MV-4-11 (cell line): ENCODE measurements around the gene CACNA1C.

Source experiments
- DNase-seq: peaks from one replicate; lab custom pipeline; 2025; lab: John Stamatoyannopoulos, UW

The CACNA1C gene

DNA sequence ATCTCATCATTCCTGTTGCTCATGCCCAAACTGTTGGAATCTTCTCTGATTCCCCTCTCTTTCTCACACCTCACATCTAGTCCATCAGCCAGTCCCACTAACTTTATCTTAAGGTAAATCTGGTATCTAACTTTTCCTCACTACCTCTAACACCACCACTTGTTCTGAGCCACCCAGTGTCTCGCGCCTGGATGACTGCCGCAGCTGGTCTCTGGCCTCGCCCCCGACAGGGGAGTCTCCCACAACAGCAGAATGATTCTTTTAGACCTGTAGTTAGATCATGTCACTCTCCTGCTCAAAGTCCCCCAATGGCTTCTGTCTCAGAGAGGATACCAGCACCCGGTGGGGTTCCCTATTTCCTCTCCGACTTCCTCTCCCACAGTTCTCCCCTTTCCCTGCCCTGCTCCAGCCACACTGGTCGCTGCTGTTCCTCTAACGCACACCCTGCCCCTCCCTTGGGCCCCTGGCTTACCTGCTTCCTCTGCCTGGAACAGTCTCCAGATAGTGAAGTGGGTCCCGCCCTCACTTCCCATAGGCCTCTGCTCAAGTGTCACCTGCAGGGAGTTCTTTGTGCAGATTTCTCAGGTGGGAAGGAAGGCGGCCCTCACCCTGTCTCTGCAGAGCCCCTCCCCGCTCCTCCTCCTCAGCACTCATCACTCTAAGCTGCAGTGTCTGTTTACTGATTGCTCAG is 403.5 kb downstream of the CACNA1C start:
- no peak for DNase-seq

DNA sequence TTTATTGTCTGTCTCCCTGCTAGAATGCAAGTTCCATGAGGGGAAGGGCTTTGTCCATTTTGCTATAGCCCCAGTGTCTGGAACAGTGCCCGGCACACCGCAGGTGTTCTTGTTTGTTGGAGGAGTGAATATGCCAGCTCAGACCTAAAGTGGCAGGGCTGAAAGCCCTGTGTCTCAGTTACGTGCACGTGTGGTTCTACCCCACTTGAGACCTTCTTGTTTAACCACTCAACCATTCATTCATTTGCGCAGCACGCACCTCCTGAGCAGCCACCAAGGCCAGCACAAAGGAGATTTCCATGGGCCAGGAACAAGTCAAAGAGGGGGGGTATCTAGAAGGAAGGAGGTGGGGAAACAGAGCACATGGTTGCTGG is 404.0 kb downstream of the CACNA1C start:
- no peak for DNase-seq

DNA sequence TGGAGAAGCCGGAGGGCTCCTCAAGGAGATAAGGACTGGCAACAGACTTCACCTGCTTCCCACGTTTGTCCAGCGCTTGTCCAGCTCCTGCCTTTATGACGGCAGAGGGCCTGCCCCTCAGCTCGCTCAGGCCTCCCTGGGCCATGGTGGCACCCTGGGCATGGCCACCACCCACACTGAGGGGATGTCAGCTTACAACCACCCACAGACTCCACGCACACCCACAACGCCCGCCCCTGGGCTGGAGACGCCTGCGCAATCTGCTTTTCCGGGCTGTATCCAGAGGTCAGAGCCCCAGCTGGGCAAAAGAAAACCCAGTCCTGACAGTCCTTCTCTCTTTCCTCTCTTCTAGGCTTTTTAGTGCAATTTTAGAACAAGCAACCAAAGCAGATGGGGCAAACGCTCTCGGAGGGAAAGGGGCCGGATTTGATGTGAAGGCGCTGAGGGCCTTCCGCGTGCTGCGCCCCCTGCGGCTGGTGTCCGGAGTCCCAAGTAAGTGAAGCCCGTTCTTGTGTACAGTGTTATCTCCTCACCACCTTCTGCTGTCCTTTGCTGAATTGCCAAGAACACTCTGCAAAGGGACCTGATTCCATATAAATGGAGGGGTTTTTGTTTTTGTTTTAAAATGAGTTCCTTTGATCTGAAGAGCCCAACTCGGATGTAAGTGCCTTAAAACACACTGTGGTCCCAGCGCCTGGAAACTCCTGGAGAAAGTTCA is 404.6 kb downstream of the CACNA1C start:
- no peak for DNase-seq

DNA sequence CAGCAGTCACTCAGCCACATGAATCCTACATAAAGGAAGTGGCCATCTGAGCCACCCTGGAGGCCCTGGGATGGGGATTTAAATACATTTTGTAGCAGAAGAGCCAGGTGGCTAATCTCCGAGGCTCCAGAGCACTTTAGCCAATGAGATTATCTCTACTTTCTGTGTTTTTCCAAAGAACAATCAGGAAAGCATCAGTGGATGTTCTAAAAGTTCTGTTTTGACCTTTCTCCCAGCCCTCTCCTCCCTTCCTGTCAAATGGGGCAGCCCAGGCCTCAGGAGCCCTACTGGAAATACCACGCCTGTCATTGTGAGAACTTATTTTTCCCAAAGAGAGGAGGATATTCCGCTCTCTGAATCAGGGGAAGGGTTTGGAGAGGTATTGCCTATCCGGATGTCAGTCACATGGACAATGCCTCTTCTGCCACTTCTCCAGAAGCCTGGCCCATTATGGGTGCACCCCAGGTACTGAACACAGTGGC is 405.2 kb downstream of the CACNA1C start:
- no peak for DNase-seq

DNA sequence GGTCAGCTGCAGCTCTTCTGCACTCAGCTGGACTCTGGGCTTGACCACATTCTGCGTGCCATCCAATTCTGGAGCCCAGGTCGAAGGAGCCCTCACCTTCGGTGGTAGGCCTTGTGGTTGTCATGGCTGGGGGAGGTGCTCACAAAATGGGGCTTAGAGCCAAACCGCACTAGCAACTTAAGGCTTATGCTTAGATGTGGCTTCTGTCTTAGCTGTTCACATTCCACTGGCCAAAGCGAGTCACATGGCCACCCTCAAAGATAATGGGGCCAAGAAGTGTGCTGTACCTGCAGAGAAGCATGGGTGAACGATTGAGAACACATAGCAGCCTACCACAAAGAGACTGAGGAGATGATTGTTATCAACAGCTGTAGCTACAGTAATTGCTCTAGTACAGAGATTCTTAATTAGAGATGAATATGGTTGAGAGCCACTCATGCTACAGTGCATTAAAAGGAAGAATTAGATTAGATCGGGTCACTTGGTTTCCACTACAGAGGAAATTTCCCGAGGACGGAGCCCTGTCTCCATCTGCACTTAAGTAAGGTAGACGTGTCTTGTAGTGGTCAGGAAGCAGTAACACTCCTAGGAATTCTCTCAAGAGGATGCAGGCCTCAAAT is 407.4 kb downstream of the CACNA1C start:
- DNase-seq: no peak

DNA sequence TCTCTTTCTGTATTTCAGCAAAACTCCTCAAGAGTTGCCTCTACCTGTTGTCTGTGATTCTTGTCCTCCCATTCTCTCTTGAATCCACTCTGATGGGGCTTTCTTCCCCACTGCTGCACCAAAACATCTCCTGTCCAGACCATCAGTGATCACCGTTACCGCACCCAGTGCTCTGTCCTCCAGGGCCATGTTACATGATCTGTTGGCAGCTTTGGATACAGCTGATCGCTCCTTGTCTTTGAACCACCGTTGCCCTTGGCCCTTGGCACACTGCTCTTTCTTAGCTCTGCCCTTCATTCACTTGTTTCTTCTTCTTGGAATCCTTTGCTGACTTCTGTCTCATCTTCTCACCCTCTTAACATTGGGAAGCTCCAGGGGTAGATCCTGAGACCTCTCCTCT is 408.3 kb downstream of the CACNA1C start:
- no peak for DNase-seq

DNA sequence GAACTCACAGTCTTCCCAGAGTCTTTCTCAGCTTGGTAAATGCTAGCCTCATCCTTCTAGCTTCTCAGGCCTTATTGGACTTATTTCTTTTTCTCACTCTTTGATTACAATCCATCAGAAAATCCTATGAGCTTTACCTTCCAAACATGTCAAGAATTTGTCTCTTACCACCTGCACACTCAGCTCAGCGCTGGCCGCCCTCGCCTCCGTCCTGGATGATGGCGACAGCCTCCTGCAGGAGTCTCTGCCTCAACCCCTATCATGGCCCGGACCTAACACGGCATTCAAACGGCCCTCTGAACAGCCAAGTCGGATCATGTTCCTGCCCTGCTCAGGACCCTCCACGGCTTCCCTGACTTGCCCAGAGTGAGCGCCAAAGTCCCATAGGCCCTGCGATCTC is 408.9 kb downstream of the CACNA1C start:
- no peak for DNase-seq

DNA sequence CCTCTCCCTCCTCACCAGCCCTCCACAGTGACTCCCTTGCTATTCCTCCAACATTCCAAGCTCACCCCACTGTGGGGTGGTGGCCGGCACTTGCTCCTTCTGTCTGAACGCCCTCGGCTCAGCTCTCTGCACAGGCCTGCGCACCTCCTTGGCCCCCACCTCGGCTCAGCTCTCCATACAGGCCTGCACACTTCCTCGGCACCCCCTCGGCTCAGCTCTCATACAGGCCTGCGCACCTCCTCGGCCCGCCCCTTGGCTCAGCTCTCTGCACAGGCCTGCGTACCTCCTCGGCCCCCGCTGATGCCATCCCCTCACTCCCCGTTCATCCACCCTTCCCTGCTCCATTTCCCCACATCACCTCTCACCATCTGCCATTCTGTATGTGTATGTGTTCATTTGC is 409.3 kb downstream of the CACNA1C start:
- no peak for DNase-seq

DNA sequence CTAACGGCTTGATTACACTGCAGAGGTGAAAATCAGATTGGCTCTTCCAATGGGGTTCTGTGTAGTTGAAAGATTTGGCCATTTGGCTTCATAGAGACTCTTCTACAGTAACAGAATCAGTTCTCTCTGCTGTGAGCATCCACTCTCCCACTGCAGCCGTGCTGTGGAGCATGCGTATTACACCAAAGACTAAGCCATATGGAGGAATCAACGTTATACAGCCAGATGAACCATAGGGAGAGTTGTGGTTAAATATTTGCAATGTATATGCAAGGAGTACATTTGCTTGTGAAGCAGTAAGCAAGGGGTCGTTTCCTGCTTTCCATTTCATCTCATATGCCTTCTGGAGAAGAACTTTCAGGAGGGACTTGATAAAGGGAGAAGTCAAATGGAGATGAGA is 410.9 kb downstream of the CACNA1C start:
- DNase-seq: no peak

DNA sequence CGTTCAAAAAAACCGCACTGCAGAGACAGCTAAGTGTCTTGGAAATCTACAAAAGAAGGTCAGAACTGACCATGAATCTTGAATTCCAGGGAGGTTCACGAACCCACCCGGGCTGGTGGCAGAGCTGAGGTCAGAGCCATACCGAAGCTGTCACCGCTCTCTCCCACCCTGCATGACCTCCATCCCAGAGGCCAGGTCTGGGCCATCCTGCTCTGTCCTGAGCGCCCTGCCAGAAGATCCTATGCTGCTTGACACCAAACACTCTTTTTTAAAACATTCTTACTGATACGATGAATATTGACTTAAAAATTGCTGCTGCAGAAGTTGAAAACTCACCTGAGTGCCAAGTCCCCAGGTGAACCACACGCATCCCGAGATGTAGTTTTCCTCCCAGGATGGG is 412.9 kb downstream of the CACNA1C start:
- DNase-seq: no peak

DNA sequence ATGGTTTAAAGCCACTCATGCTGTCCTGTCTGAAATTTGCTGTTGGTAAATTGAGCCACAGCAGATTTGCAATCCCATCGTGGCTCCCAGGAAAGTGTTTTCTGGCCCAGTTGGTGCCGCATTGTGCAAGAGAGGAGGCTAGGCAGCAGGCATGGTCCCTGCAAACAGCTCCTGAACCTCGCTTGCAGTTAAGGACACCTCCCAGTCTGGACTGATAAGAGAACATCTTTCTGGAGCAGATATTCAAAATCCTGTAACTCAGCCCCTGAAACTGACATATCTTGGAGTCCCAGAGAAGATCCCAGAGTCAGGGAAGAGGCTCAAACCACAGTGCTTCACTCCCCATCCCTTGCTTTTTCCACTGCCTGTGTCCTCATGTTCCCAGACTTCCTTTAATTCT is 413.4 kb downstream of the CACNA1C start:
- no peak for DNase-seq

DNA sequence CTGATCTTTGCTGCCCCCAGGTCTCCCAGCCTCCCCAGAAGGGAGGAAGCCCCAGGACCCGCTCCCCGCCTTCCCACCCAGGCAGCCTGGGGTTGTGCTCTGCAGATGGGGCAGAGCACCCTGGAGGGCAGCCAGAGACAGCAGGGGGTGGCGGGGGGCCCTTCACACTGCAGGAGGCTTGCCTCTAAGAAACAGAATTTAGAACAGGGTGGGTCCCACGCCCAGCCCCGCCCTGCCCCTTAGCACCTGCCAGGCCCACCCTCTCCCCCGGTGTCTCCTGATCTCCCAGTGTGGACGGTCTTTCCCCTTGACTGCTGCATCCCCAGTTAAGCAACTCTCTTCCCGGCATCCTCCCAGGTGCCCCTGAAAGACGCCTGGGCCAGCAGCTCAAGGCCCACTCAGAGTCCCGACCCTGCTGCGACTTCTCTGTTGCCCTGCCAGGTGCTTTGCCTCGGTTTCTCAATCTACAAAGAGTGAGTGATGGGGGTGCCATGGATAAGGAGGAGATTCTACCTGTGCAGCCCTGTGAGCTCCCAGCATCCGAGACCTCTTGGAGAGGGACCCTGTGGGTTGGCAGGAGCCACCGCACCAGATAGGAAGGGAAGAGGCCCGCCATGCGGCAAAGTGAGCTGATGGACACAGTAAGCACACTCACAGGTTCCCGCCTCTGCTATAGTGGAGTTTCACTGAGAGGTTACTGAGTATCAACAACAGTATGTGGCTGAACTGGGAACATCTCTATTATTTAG is 414.8 kb downstream of the CACNA1C start:
- DNase-seq: no peak

DNA sequence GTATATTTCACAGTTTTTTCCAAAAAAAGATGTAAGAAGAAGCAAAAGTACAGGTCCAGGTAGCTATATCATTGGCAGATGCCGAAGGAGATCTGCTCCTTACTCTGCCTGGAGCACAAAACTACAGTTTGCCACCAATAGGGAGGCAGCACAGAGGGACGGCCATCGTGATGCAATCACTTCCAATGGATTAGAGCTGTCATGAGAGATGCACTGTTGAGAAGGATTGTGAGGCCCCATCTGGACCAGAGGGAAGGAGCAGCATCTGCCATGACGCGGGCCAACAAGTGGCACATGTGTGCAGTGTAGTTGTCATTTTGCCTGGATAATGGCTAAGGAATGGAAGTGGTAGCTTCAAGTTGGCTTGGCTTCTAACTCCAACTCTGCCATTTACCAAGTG is 423.2 kb downstream of the CACNA1C start:
- peak; percentile 18 for DNase-seq

DNA sequence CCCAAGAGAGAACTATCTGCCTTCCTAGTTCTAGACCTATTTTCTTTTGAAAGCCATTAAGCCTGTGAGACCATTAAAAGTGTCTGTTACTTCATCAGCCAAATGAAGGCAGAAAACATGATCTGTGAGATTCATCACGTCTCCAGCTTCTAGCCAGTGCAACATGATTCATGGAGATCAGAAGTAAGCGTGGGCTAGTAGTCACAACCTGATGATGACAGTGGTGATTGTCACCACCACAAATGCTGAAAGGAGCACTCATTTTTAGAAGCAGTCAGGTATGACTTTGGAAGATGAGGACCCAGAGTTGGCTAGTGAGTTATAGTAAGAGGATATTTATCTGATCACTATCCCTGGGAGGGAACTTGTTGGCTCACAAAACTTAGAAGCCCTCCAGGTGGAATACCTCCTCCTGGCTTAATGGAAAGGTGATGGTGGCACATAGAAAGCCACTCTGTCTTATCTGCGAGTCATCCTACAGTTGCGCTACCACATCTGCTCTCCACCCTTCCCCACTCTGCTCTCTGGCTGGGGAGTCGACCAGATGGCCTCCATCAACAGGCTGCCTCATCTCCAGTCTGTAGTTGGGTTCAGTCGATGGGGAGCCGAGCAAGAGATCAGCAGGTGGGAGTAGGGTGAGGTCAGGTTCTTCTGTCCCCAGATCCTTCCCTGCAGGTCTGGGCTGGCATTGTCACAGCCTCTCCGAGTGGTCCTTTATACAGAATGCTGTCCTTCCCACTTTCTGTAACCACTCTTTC is 424.4 kb downstream of the CACNA1C start:
- no peak for DNase-seq

DNA sequence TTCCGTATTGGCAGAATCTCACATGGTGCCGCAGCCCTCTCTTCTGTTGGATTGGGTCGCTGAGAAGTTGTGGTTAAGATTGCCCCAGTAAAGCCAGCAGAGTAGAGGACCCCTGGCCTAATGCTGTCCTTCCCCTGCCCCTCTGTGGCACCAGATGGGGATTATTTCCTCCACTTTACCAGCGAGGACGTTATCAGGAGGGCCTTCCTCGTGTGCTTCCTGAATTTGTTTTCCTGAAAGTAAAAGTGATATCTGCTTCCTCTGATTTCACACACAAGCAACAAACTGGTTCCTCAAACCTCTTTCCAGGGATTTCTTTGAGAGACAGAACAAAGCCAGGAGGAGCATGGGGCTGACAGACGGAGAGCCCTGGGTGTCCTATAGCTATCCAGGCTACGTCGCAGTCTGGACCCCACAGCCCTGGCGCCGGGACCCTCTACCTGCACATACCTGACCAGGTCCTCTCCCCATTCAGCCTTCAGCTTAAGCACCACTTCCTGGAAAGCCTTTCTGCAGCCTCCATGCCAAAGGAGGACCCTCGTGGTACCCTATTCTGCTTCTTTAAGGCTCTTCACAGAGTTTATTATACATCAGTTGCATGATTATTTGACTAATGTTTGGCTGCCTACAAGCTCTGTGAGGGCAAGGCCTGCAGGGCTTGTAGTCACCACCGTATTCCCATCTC is 427.2 kb downstream of the CACNA1C start:
- DNase-seq: peak; percentile 14

DNA sequence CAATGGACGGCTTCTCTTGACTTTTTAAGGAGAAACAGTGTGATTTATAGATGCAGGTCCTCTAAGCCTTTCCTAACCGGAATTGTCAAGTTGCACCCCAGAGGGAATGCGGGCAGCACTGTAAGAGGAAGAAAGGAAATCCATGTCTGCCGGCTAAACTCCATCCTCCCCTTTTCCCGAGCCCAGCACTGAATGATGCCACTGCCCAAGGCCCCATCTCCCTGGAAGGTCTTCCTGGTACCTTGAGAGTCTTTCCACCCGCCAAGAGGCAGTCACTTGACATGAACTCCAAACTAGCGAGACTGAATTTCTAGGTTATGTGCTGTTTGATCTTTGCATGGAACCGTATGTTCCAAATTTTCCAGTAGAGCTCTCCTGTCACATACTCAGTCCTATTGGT is 428.6 kb downstream of the CACNA1C start:
- no peak for DNase-seq

DNA sequence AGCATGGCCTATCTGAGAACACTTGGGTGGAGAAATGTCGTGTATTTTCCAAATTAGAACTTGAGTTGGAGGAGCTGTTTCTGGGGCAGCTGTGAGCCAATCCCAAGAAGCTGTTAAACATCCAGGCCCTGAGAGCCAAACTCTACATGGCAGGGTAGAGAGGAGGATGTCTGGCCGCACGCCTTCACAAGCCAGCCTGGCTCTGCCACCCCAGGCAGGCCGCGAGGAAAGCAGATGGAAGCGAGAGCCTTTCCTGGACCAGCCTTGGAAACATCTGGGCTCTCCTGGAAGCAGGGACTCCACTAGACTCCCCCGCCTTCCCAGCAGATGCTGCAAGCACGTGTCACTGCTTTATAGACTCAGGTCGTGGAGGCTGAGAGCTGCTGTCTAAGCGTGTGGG is 429.2 kb downstream of the CACNA1C start:
- DNase-seq: no peak

DNA sequence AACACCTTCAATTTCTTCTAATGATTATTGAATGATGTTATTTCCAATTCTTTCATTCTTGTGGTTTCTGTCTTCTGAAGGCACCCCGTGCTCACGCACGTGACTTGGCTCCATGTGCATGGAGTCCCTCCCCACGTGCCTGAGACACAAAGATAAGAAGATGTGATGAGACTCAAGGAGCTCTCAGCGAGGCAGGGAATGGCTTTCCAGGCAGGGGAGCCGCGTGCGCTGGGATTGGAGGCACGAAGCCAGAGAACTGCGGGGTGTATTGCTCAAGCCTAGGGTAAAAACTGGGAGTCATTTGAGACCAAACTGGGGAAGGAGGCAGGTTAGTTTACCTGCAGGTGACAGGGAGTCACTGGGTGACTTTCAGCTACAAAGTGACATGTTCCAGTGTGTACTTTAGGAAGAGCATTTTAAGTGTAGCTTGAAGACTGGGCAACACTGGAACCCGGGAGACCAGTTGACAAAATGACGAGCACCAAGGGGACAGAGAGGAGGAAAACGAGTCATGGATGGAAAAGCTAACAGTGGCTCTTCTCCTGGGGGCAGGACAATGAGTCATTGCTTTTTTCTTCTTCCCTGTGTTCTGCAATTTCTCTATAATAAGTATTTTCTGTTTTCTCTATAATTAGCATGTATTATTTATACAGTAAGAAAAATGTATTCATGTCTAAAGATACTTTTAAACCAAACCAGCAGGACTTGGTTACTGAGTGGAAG is 430.3 kb downstream of the CACNA1C start:
- DNase-seq: no peak

DNA sequence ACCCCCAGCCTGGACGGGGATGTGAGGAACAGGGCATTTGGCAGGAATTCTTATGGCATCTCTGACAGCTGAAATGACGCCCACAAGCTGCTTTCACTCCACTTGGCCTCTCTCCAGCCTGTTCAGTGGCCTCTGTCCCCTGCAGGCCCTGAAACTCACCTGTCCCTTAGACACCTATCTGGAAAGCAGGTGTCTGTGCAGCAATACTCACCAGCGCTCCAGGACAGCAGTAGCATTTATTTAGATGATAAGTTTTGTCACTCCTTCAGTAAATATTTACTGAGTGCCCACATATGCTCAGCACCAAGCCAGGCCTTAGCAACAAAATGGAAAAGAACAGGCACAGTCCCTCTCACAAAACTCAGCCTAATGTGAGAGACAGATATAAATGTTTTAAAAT is 430.9 kb downstream of the CACNA1C start:
- no peak for DNase-seq

DNA sequence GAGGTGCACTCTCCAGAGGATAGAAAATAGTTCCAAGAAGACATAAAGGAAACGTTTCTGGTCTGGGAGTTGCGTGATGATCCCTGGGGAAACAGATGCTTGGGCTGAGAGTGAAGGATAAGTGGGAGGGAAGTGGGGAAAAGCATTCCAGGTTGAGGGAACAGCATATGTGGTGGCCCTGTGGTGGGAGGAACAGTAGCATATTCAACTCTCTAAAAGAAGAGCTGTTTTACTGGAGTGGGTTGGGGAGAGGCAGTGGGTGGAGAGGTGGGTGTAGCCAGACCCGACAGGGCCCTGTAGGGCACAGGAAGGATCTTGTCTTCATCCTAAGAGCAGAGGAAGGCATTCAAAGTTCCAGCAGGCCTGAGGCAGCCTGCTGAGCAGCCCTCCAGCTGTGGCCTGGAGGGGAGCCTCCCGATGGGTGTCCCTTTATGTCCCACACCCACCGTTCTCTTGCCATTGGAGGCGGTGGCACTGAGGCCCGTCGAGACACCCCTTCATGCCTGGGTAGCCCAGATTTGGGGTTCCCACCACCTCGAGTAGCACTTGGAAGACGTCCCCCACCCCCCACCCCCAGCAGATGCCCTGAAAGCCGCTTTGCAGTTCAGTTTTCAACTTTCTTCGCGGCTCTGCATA is 431.5 kb downstream of the CACNA1C start:
- DNase-seq: no peak
